Measurements from ENCODE around the gene TMEM26. TPM values are rescaled to one million over a fixed set of nuclear protein-coding genes. Genes with fewer than 3 reads are reported as not detected.

TMEM26 gene
- total and polyA plus RNA-seq, 2 experiments from 2014 or later = 1.0 to 1.9 TPM

- TF ChIP-seq, protein P1, sequence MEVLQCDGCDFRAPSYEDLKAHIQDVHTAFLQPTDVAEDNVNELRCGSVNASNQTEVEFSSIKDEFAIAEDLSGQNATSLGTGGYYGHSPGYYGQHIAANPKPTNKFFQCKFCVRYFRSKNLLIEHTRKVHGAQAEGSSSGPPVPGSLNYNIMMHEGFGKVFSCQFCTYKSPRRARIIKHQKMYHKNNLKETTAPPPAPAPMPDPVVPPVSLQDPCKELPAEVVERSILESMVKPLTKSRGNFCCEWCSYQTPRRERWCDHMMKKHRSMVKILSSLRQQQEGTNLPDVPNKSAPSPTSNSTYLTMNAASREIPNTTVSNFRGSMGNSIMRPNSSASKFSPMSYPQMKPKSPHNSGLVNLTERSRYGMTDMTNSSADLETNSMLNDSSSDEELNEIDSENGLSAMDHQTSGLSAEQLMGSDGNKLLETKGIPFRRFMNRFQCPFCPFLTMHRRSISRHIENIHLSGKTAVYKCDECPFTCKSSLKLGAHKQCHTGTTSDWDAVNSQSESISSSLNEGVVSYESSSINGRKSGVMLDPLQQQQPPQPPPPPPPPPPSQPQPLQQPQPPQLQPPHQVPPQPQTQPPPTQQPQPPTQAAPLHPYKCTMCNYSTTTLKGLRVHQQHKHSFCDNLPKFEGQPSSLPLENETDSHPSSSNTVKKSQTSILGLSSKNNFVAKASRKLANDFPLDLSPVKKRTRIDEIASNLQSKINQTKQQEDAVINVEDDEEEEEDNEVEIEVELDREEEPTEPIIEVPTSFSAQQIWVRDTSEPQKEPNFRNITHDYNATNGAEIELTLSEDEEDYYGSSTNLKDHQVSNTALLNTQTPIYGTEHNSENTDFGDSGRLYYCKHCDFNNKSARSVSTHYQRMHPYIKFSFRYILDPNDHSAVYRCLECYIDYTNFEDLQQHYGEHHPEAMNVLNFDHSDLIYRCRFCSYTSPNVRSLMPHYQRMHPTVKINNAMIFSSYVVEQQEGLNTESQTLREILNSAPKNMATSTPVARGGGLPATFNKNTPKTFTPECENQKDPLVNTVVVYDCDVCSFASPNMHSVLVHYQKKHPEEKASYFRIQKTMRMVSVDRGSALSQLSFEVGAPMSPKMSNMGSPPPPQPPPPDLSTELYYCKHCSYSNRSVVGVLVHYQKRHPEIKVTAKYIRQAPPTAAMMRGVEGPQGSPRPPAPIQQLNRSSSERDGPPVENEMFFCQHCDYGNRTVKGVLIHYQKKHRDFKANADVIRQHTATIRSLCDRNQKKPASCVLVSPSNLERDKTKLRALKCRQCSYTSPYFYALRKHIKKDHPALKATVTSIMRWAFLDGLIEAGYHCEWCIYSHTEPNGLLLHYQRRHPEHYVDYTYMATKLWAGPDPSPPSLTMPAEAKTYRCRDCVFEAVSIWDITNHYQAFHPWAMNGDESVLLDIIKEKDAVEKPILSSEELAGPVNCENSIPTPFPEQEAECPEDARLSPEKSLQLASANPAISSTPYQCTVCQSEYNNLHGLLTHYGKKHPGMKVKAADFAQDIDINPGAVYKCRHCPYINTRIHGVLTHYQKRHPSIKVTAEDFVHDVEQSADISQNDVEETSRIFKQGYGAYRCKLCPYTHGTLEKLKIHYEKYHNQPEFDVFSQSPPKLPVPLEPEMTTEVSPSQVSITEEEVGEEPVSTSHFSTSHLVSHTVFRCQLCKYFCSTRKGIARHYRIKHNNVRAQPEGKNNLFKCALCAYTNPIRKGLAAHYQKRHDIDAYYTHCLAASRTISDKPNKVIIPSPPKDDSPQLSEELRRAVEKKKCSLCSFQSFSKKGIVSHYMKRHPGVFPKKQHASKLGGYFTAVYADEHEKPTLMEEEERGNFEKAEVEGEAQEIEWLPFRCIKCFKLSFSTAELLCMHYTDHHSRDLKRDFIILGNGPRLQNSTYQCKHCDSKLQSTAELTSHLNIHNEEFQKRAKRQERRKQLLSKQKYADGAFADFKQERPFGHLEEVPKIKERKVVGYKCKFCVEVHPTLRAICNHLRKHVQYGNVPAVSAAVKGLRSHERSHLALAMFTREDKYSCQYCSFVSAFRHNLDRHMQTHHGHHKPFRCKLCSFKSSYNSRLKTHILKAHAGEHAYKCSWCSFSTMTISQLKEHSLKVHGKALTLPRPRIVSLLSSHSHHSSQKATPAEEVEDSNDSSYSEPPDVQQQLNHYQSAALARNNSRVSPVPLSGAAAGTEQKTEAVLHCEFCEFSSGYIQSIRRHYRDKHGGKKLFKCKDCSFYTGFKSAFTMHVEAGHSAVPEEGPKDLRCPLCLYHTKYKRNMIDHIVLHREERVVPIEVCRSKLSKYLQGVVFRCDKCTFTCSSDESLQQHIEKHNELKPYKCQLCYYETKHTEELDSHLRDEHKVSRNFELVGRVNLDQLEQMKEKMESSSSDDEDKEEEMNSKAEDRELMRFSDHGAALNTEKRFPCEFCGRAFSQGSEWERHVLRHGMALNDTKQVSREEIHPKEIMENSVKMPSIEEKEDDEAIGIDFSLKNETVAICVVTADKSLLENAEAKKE (CRISPR knock-in tag; IDR thresholded peaks at IDR 0.05) = no peak
- TF ChIP-seq ZNF331 (CRISPR knock-in tag; IDR thresholded peaks at IDR 0.05; ENCODE audit: low read depth) = no peak
- no peak for TF ChIP-seq EZH2 (IDR thresholded peaks at IDR 0.05; ENCODE audit: low read depth, unreplicated experiment)
- TF ChIP-seq NANOG (IDR thresholded peaks at IDR 0.05; ENCODE audit: borderline replicate concordance) = no peak
- TF ChIP-seq CTCF (conservative IDR thresholded peaks at IDR 0.05; ENCODE audit: low read depth in 2 of 2) = no peak
- TF ChIP-seq, protein P2, sequence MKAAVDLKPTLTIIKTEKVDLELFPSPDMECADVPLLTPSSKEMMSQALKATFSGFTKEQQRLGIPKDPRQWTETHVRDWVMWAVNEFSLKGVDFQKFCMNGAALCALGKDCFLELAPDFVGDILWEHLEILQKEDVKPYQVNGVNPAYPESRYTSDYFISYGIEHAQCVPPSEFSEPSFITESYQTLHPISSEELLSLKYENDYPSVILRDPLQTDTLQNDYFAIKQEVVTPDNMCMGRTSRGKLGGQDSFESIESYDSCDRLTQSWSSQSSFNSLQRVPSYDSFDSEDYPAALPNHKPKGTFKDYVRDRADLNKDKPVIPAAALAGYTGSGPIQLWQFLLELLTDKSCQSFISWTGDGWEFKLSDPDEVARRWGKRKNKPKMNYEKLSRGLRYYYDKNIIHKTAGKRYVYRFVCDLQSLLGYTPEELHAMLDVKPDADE (IDR thresholded peaks at IDR 0.05) = no peak
- no peak for TF ChIP-seq EZH2phosphoT487 (IDR thresholded peaks at IDR 0.05; ENCODE audit: unreplicated experiment)
- no peak for TF ChIP-seq CREB1 (CRISPR knock-in tag; IDR thresholded peaks at IDR 0.05; ENCODE audit: low read depth)
- TF ChIP-seq JUNB (IDR thresholded peaks at IDR 0.05; ENCODE audit: unreplicated experiment) = no peak
Observed at GRCh38 chr10:61423178-61423577, 30.0 kb downstream of the TMEM26 start (continued).

All from GM23338 (cell line).